ENCODE data around the gene AK2.

- TF ChIP-seq CTCF (IDR thresholded peaks at IDR 0.05; ENCODE audit: low read depth, low read length, poor library complexity, severe bottlenecking) (no peak), EZH2phosphoT487 (IDR thresholded peaks at IDR 0.05; ENCODE audit: borderline replicate concordance, low read length) (no peak)
These were observed 18.6 kb downstream of the AK2 start for GRCh38 chr1:33018112-33018511.
